HepG2 (cell line): Measurements from ENCODE around the gene C22orf31. TPM values are rescaled to one million over a fixed set of nuclear protein-coding genes. Genes with fewer than 3 reads are reported as not detected.

Experiments
- ARNT2 ChIP-seq: sonication (generic); formaldehyde crosslinking; IDR thresholded peaks from 2 replicates; pipeline ENCODE4 v1.8.0; 2022; ENCODE audit warnings: mild to moderate bottlenecking, low read depth, missing genetic modification reagents, moderate library complexity
- CBFB ChIP-seq: sonication (generic); formaldehyde crosslinking; IDR thresholded peaks from 2 replicates; pipeline ENCODE4 v1.4.0; 2020; ENCODE audit warnings: missing genetic modification reagents
- CBX5 ChIP-seq: sonication (generic); formaldehyde crosslinking; IDR thresholded peaks from 2 replicates; pipeline ENCODE4 v1.4.0; 2020; ENCODE audit warnings: missing genetic modification reagents, borderline replicate concordance
- EP300 ChIP-seq, 3 experiments: sonication (generic) in 1 of 3; formaldehyde crosslinking in 1 of 3; IDR thresholded peaks; 2 replicates each; pipeline versions ENCODE4 v1.5.1 to v1.6.1; 2011 to 2020; ENCODE audit warnings: low read depth in 2 of 3, low read length in 2 of 3, borderline replicate concordance in 1 of 3, improper control_type of control experiment in 1 of 3, mild to moderate bottlenecking in 1 of 3, missing genetic modification reagents in 1 of 3, moderate library complexity in 1 of 3
- HNRNPUL1 ChIP-seq: fragments of 200-400 bp; formaldehyde crosslinking; IDR thresholded peaks from 2 replicates; pipeline ENCODE4 v1.6.1; 2017; ENCODE audit warnings: low read depth, mild to moderate bottlenecking, low read length, moderate library complexity
- KAT8 ChIP-seq: IDR thresholded peaks from 2 replicates; pipeline ENCODE4 v1.6.1; 2016; ENCODE audit warnings: missing genetic modification reagents, missing compliant biosample characterization
- MBD4 ChIP-seq: IDR thresholded peaks from 2 replicates; pipeline ENCODE4 v1.6.1; 2012; ENCODE audit warnings: low read length, inconsistent platforms, borderline replicate concordance
- MED13 ChIP-seq: sonication (generic); formaldehyde crosslinking; IDR thresholded peaks from 2 replicates; pipeline ENCODE4 v1.5.0; 2020; ENCODE audit warnings: missing genetic modification reagents
- NR1H2 ChIP-seq: sonication (generic); formaldehyde crosslinking; IDR thresholded peaks from 2 replicates; pipeline ENCODE4 v1.8.1; 2022; ENCODE audit warnings: low read depth, missing genetic modification reagents, borderline replicate concordance
- ZBTB20 ChIP-seq: sonication (generic); formaldehyde crosslinking; IDR thresholded peaks from 2 replicates; pipeline ENCODE4 v1.8.1; 2023; ENCODE audit warnings: missing genetic modification reagents, low read depth, mild to moderate bottlenecking, borderline replicate concordance
- ZNF224 ChIP-seq: sonication (generic); formaldehyde crosslinking; IDR thresholded peaks from 2 replicates; pipeline ENCODE4 v1.5.0; 2020; ENCODE audit warnings: mild to moderate bottlenecking, missing genetic modification reagents
- ZNF230 ChIP-seq: sonication (generic); formaldehyde crosslinking; IDR thresholded peaks from 2 replicates; pipeline ENCODE4 v1.4.0; 2020; ENCODE audit warnings: mild to moderate bottlenecking, missing genetic modification reagents
- ZNF614 ChIP-seq: IDR thresholded peaks from 2 replicates; pipeline ENCODE4 v1.6.1; 2018; ENCODE audit warnings: missing biosample characterization, missing genetic modification reagents, inconsistent platforms, borderline replicate concordance
- polyA plus RNA-seq, 8 experiments: library from polyadenylated mRNA; depleted of rRNA in 3 of 8; stranded (reverse) in 7 of 8; unstranded in 1 of 8; fragments of >200 nt; fragmentation: Illumina TruSeq in 4 of 8; extraction: Trizol in 4 of 8; gene quantifications; 2 replicates each; pipeline versions ENCODE4 v1.2.1 to v1.2.3, GENCODE V29; 2011 to 2016; ENCODE audit warnings: low read depth in 4 of 8, missing spikeins in 1 of 8, mixed read lengths in 1 of 8; ENCODE audit not compliant: insufficient read depth in 1 of 8
- total RNA-seq, 5 experiments: library from RNA; depleted of rRNA; stranded (reverse); fragments of >200 nt; fragmentation: Illumina TruSeq; extraction: Trizol; gene quantifications; 2 replicates each; pipeline ENCODE4 v1.2.3, GENCODE V29; 2016; ENCODE audit warnings: low read depth in 1 of 5
- TF ChIP-seq, protein P1 (sequence below): sonication (generic); formaldehyde crosslinking; IDR thresholded peaks from 2 replicates; pipeline ENCODE4 v1.5.0; 2020; ENCODE audit warnings: mild to moderate bottlenecking, missing genetic modification reagents
- TF ChIP-seq, protein P2 (sequence below): sonication (generic); formaldehyde crosslinking; IDR thresholded peaks from 2 replicates; pipeline ENCODE4 v1.8.1; 2023; ENCODE audit warnings: mild to moderate bottlenecking, inconsistent platforms, moderate library complexity, missing genetic modification reagents, borderline replicate concordance
- TF ChIP-seq, protein P3 (sequence below): IDR thresholded peaks from 2 replicates; pipeline ENCODE4 v1.6.1; 2016; ENCODE audit warnings: control low read depth
- TF ChIP-seq, protein P4 (sequence below): IDR thresholded peaks from 2 replicates; pipeline ENCODE4 v1.6.1; 2016; ENCODE audit warnings: missing compliant biosample characterization, missing genetic modification reagents, borderline replicate concordance
- TF ChIP-seq, protein P5 (sequence below): sonication (generic); formaldehyde crosslinking; IDR thresholded peaks from 2 replicates; pipeline ENCODE4 v1.8.0; 2022; ENCODE audit warnings: low read depth, missing genetic modification reagents

Gene C22orf31
- total and polyA plus RNA-seq, 2 of the 13 experiments (the other 11 are each of a cell fraction or from before 2014, with no cell fraction given) = not detected

DNA sequence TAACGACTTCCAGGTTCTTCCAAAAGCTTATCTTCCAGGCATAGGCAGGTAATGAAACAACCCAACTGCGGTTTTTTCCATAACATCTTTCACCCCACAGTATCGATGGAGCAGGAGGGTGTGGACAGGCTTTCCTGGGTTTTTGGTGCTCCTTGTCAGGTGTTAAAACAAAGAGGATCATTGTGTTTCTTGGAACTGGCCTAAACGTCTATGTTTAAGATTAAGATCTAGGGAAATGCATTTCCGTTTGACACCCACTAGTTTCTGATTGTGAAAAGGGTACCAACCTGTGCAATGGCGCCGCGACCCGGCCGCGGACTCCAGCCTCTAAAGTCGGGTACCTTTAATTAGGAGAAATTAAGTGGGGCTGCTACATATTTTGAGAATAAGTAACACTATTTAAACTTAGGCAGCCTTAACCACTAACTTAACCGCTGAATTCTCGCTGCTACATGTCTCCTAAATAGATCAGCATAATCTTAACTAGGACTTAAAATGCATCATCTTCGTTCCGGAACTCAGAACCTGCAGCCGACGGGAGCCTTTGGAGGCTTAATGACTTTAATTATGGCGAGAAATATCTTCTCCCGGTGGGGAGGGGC, 31.5 kb downstream of the C22orf31 start (continued):
- TF ChIP-seq, protein P1, sequence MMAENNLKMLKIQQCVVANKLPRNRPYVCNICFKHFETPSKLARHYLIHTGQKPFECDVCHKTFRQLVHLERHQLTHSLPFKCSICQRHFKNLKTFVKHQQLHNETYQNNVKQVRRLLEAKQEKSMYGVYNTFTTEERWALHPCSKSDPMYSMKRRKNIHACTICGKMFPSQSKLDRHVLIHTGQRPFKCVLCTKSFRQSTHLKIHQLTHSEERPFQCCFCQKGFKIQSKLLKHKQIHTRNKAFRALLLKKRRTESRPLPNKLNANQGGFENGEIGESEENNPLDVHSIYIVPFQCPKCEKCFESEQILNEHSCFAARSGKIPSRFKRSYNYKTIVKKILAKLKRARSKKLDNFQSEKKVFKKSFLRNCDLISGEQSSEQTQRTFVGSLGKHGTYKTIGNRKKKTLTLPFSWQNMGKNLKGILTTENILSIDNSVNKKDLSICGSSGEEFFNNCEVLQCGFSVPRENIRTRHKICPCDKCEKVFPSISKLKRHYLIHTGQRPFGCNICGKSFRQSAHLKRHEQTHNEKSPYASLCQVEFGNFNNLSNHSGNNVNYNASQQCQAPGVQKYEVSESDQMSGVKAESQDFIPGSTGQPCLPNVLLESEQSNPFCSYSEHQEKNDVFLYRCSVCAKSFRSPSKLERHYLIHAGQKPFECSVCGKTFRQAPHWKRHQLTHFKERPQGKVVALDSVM (CRISPR knock-in tag) = no peak; the same call in none of the 2 replicates
- TF ChIP-seq ZNF230 (CRISPR knock-in tag) (no peak), ZBTB20 (CRISPR knock-in tag) (no peak), CBX5 (CRISPR knock-in tag) (no peak), ZNF614 (CRISPR knock-in tag) (no peak), KAT8 (CRISPR knock-in tag) (peak; percentile 7; the same call in 1 of the 2 replicates), ZNF224 (no peak), NR1H2 (CRISPR knock-in tag) (no peak), MBD4 (no peak), EP300 (IDR thresholded peaks at IDR 0.05; ENCODE audit: low read depth in 2 of 2, low read length in 2 of 2) (peak in 1 of 2 experiments; percentile 45; a peak in 2 of 4 replicates), EP300 (CRISPR knock-in tag; IDR thresholded peaks at IDR 0.05; ENCODE audit: borderline replicate concordance) (no peak), MED13 (CRISPR knock-in tag) (no peak; the same call in 1 of the 2 replicates), CBFB (CRISPR knock-in tag) (no peak), ARNT2 (no peak), HNRNPUL1 (no peak)
- TF ChIP-seq, protein P2, sequence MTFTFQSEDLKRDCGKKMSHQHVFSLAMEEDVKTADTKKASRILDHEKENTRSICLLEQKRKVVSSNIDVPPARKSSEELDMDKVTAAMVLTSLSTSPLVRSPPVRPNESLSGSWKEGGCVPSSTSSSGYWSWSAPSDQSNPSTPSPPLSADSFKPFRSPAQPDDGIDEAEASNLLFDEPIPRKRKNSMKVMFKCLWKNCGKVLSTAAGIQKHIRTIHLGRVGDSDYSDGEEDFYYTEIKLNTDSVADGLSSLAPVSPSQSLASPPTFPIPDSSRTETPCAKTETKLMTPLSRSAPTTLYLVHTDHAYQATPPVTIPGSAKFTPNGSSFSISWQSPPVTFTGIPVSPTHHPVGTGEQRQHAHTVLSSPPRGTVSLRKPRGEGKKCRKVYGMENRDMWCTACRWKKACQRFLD (CRISPR knock-in tag) = no peak
- TF ChIP-seq, protein P3, sequence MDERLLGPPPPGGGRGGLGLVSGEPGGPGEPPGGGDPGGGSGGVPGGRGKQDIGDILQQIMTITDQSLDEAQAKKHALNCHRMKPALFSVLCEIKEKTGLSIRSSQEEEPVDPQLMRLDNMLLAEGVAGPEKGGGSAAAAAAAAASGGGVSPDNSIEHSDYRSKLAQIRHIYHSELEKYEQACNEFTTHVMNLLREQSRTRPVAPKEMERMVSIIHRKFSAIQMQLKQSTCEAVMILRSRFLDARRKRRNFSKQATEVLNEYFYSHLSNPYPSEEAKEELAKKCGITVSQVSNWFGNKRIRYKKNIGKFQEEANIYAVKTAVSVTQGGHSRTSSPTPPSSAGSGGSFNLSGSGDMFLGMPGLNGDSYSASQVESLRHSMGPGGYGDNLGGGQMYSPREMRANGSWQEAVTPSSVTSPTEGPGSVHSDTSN = no peak
- TF ChIP-seq, protein P4, sequence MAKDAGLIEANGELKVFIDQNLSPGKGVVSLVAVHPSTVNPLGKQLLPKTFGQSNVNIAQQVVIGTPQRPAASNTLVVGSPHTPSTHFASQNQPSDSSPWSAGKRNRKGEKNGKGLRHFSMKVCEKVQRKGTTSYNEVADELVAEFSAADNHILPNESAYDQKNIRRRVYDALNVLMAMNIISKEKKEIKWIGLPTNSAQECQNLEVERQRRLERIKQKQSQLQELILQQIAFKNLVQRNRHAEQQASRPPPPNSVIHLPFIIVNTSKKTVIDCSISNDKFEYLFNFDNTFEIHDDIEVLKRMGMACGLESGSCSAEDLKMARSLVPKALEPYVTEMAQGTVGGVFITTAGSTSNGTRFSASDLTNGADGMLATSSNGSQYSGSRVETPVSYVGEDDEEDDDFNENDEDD = peak; percentile 27; the same call in 1 of the 2 replicates
- TF ChIP-seq, protein P5, sequence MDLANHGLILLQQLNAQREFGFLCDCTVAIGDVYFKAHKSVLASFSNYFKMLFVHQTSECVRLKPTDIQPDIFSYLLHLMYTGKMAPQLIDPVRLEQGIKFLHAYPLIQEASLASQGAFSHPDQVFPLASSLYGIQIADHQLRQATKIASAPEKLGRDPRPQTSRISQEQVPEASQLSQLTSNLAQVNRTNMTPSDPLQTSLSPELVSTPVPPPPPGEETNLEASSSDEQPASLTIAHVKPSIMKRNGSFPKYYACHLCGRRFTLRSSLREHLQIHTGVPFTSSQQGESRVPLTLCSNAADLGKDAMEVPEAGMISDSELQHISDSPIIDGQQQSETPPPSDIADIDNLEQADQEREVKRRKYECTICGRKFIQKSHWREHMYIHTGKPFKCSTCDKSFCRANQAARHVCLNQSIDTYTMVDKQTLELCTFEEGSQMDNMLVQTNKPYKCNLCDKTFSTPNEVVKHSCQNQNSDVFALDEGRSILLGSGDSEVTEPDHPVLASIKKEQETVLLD (CRISPR knock-in tag) = no peak
